Colonic mucosa (tissue), 4 donors: ENCODE measurements around the gene APBB1IP. TPM values are rescaled to one million over a fixed set of nuclear protein-coding genes. Genes with fewer than 3 reads are reported as not detected.
A peak's percentile ranks its signal among the peaks of the same experiment; 100 is the strongest.
"Not testable (repeated sequence)": the region's sequence is repeated elsewhere in the genome, so short reads cannot be mapped to it uniquely, and the experiment has no call there.

Experiments used
- DNase-seq: peaks from one replicate; pipeline ENCODE4 v3.0.0-alpha.2; 2020
- H3K27ac ChIP-seq: fragments of 200-600 bp; one replicate; pipeline ENCODE4 v1.8.0; 2021
- H3K27me3 ChIP-seq: fragments of 200-600 bp; one replicate; pipeline ENCODE4 v1.8.0; 2021
- H3K36me3 ChIP-seq: fragments of 200-600 bp; one replicate; pipeline ENCODE4 v1.8.0; 2021
- H3K4me1 ChIP-seq: fragments of 200-600 bp; one replicate; pipeline ENCODE4 v1.8.0; 2021; ENCODE audit warnings: mild to moderate bottlenecking
- H3K4me3 ChIP-seq: fragments of 200-600 bp; one replicate; pipeline ENCODE4 v1.8.0; 2021
- H3K9ac ChIP-seq, 2 donors: one replicate each; pipeline ENCODE4 v1.7.0; 2013; ENCODE audit warnings: control low read depth in 2 of 2, low read depth in 2 of 2, low read length in 2 of 2
- H3K9me3 ChIP-seq: fragments of 200-600 bp; one replicate; pipeline ENCODE4 v1.8.0; 2021
- intact Hi-C: fragments of 100-400 bp; cut with DNase I; formaldehyde crosslinking; loops from one replicate; pipeline ENCODE4 v1.14.1; 2022
- total RNA-seq, 2 donors: library from RNA; stranded (reverse); fragmentation: NEBNext Ultra II Directional in 1 of 2; extraction: Animal tissue kit (Norgen Biotek cat#: 25700) in 1 of 2; gene quantifications; one replicate each; pipeline ENCODE4 v1.2.1, GENCODE V29; 2021
- TF ChIP-seq, protein P1 (sequence below): fragments of 200-600 bp; IDR thresholded peaks from one replicate; pipeline ENCODE4 v1.8.0; 2022; ENCODE audit warnings: antibody characterized with exemption, mild to moderate bottlenecking
- donor health status: healthy.
- donor health status: DM: no; HTN: no; CAD: no.
- donor health status: DM: no; HTN: no; CAD: no.

APBB1IP gene
- total RNA-seq, 2 donors from 2014 or later, result 2.1 to 2.8 TPM

DNA sequence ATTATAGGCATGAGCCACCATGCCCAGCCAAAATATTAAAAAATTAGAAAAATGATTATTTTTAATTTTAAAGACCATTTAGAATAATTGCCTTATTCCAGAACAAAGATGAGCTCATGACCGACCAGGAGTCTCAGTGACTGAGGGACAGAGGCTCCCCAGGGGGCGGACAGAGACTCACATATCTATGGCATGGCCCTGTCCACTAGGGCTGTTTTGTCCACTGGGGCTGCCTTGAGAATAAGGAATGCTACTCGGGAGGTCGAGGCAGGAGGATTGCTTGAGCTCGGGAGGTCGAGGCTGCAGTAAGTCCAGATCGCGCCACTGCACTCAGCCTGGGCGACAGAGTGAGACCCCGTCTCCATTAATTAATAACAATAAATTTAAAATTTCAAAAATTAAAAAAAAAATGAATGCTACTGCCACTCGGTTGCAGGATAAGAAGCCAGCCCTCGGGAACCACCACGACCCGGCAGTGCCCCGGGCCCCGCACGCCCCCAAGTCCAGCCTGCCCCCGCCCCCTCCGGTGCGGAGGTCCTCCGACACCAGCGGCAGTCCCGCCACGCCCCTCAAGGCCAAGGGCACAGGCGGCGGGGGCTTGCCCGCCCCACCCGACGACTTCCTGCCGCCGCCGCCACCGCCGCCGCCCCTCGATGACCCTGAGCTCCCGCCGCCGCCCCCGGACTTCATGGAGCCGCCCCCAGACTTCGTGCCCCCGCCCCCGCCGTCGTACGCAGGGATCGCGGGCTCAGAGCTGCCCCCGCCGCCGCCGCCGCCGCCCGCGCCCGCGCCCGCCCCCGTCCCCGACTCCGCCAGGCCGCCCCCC lies 128.6 kb downstream of the APBB1IP start:
- no peak overlapping the region for H3K27ac ChIP-seq
- peaks cover 7% of the 10 kb centered on the region for H3K27me3 ChIP-seq
- H3K4me3 ChIP-seq, result peak overlapping the region; percentile 24
- no peaks in the 10 kb centered on the region for H3K36me3 ChIP-seq
- H3K9me3 ChIP-seq, result no peaks in the 10 kb centered on the region
- H3K9ac ChIP-seq, result no peak overlapping the region
- intact Hi-C loops, result no loop called here
- TF ChIP-seq, protein P1, sequence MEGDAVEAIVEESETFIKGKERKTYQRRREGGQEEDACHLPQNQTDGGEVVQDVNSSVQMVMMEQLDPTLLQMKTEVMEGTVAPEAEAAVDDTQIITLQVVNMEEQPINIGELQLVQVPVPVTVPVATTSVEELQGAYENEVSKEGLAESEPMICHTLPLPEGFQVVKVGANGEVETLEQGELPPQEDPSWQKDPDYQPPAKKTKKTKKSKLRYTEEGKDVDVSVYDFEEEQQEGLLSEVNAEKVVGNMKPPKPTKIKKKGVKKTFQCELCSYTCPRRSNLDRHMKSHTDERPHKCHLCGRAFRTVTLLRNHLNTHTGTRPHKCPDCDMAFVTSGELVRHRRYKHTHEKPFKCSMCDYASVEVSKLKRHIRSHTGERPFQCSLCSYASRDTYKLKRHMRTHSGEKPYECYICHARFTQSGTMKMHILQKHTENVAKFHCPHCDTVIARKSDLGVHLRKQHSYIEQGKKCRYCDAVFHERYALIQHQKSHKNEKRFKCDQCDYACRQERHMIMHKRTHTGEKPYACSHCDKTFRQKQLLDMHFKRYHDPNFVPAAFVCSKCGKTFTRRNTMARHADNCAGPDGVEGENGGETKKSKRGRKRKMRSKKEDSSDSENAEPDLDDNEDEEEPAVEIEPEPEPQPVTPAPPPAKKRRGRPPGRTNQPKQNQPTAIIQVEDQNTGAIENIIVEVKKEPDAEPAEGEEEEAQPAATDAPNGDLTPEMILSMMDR, result no peak
- DNase-seq, result no peak
- H3K4me1 ChIP-seq, result no peaks in the 10 kb centered on the region

DNA sequence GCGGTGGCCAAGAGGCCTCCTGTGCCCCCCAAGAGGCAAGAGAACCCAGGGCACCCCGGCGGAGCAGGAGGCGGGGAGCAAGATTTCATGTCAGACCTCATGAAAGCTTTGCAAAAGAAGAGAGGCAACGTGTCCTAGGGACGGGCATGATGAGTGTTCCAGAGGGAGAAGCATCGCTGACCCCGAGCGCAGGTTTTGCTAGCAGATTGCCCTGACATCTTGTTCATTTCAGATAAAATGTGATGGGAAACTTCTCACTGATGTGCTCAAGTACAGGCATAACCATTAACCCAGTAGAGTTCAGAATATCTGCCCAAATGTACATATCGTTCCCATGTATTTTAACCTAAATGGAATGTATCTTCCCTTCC lies 129.2 kb downstream of the APBB1IP start:
- intact Hi-C loops, result no loop called here
- Histone ChIP-seq H3K4me1 (no peaks in the 10 kb centered on the region), H3K27me3 (peaks cover 7% of the 10 kb centered on the region), H3K27ac (no peak overlapping the region), H3K9ac (no peak overlapping the region), H3K36me3 (no peaks in the 10 kb centered on the region), H3K9me3 (no peaks in the 10 kb centered on the region), H3K4me3 (no peak overlapping the region)
- DNase-seq, result no peak
- TF ChIP-seq, protein P1, result no peak

DNA sequence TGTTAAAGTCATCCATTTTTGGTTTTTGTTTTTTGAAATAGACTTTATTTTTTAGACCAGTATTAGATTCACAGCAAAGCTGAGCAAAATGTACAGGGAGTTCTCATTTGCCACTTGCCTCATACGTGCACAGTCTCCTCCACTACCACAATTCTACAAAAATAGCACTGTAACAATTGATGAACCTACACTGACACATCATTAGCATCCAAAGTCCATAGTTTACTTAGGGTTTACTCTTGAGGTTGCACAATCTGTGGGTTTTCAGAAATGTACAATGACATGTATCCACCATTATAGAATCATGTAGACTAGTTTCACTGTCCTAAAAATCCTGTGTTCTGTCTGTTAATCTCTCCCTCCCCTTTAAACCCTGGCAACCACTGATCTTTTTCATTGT lies 133.5 kb downstream of the APBB1IP start:
- intact Hi-C loops, result no loop called here
- no peak overlapping the region for H3K9ac ChIP-seq
- no peak overlapping the region for H3K4me3 ChIP-seq
- no peak for DNase-seq
- H3K27ac ChIP-seq, result no peak overlapping the region
- H3K9me3 ChIP-seq, result no peaks in the 10 kb centered on the region
- no peaks in the 10 kb centered on the region for H3K4me1 ChIP-seq
- TF ChIP-seq, protein P1, result no peak
- H3K27me3 ChIP-seq, result peaks cover 3% of the 10 kb centered on the region
- H3K36me3 ChIP-seq, result no peaks in the 10 kb centered on the region

DNA sequence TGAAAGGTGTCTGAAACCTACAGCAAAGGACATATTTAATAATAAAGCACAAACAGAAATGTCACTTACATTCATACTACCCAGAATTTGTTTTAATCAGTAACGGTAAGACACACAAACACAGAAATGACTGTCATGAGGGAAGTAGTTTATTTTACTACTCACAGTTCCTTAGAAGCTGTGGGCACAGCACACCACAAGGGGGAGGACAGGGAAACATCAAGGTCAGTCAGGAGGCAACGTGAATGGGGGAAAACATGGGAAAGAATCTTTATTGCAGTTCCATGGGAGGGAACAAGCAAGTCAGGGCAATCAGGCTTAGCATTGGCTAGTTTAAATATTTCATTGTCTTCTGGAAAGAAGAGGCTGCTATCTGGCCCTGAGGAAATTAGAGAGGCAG lies 135.5 kb downstream of the APBB1IP start:
- Histone ChIP-seq H3K9me3 (no peaks in the 10 kb centered on the region), H3K27me3 (no peaks in the 10 kb centered on the region), H3K4me1 (no peaks in the 10 kb centered on the region), H3K4me3 (no peak overlapping the region), H3K36me3 (no peaks in the 10 kb centered on the region), H3K9ac (no peak overlapping the region), H3K27ac (no peak overlapping the region)
- no peak for DNase-seq
- intact Hi-C loops, result no loop called here
- TF ChIP-seq, protein P1, result no peak

DNA sequence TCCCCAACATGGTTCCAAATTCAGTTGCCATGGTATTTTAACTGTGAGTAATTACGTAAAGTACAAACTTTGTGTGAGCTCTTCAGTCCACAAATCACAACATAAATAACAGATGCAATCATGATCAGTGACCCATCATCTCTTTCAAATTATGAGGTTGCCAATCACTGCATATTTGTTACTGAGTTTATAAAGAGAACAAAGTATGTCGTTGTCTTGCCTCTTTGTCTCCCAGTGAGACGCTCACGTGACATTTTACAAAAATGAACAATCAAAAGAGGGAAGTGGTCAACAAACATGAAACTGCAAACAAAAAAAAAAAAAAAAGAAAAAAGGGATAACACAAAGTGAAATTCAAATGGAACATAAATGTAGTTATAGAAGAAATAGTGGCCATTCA lies 136.6 kb downstream of the APBB1IP start:
- Histone ChIP-seq H3K36me3 (no peaks in the 10 kb centered on the region), H3K27ac (no peak overlapping the region), H3K4me1 (no peaks in the 10 kb centered on the region), H3K27me3 (no peaks in the 10 kb centered on the region), H3K9ac (no peak overlapping the region), H3K9me3 (no peaks in the 10 kb centered on the region), H3K4me3 (no peak overlapping the region)
- TF ChIP-seq, protein P1, result no peak
- DNase-seq, result no peak
- intact Hi-C loops, result no loop called here

DNA sequence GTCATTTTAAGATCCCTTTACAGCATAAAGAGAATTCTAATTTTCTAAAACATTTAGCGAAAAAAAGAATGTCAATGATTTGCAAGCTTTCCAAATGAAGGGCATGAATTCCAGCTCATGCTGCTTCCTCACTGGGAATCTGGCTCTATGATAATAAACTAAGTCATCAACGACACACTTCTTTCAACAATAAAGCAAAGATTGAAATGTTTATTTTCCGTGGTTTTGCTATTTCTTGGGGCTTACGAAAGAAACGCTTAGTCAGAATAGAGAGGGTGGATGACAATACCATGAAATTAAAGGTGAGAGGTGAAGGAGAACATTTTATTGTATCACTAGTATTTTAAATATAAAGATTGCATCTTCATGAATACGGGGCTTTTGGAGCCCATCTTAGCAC lies 140.2 kb downstream of the APBB1IP start:
- DNase-seq, H3K36me3 ChIP-seq, H3K4me1 ChIP-seq, H3K9ac ChIP-seq, H3K9me3 ChIP-seq, intact Hi-C loops, H3K27me3 ChIP-seq, H3K4me3 ChIP-seq, H3K27ac ChIP-seq: not testable (repeated sequence)
